ENCODE data around the gene AMHR2.

DNA sequence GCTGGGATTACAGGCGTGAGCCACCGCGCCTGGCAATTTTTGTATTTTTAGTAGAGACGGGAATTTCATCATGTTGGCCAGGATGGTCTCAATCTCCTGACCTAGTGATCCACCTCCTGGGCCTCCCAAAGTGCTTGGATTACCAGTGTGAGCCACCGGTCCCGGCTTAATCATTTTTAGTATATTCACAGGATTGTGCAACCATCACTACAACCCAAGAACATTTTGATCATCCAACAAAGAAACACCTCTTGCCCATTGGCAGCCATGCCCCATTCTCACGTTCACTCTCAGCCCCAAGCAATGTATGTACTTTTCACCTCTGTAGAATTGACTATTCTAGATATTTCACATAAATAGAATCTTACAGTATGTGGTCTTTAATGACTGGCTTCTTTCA is 23.8 kb upstream of the AMHR2 start:
- TF ChIP-seq, protein P1, sequence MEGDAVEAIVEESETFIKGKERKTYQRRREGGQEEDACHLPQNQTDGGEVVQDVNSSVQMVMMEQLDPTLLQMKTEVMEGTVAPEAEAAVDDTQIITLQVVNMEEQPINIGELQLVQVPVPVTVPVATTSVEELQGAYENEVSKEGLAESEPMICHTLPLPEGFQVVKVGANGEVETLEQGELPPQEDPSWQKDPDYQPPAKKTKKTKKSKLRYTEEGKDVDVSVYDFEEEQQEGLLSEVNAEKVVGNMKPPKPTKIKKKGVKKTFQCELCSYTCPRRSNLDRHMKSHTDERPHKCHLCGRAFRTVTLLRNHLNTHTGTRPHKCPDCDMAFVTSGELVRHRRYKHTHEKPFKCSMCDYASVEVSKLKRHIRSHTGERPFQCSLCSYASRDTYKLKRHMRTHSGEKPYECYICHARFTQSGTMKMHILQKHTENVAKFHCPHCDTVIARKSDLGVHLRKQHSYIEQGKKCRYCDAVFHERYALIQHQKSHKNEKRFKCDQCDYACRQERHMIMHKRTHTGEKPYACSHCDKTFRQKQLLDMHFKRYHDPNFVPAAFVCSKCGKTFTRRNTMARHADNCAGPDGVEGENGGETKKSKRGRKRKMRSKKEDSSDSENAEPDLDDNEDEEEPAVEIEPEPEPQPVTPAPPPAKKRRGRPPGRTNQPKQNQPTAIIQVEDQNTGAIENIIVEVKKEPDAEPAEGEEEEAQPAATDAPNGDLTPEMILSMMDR (IDR thresholded peaks at IDR 0.05; ENCODE audit: low read depth, low read length) = no peak
- no peak for TF ChIP-seq EZH2phosphoT487 (IDR thresholded peaks at IDR 0.05; ENCODE audit: low read depth)

All from OCI-LY3 (cell line).